Hepatocyte (in vitro differentiated cells): ENCODE data around the gene PADI4.

Source experiments
- CTCF ChIP-seq: fragments of 200-600 bp; sonication (generic); IDR thresholded peaks from 2 replicates; pipeline ENCODE4 v1.5.1; 2016; ENCODE audit warnings: antibody characterized with exemption, mild to moderate bottlenecking; ENCODE audit not compliant: poor library complexity
- EZH2 ChIP-seq: fragments of 200-600 bp; sonication (generic); IDR thresholded peaks from 2 replicates; pipeline ENCODE4 v1.6.1; 2016; ENCODE audit warnings: antibody characterized with exemption, mild to moderate bottlenecking, borderline replicate concordance
- EZH2phosphoT487 ChIP-seq: fragments of 200-600 bp; sonication (generic); IDR thresholded peaks from one replicate; pipeline ENCODE4 v1.6.1; 2018; ENCODE audit warnings: antibody characterized with exemption, mild to moderate bottlenecking, low read depth, moderate library complexity; ENCODE audit not compliant: unreplicated experiment, severe bottlenecking

- TF ChIP-seq CTCF (no peak), EZH2 (no peak), EZH2phosphoT487 (no peak)
Measured at GRCh38 chr1:17260738-17261137, 47.3 kb upstream of the PADI4 start.
